ENCODE data around the gene APLP2.

APLP2 gene

GRCh38 chr11:130145311-130145812, 75.7 kb downstream of the APLP2 start:
- no peak for DNase-seq

- no peak for DNase-seq
Measured at GRCh38 chr11:130145975-130146776, 76.5 kb downstream of the APLP2 start.

GRCh38 chr11:130146796-130147195, 77.1 kb downstream of the APLP2 start:
- DNase-seq = no peak

- no peak for DNase-seq
Measured at GRCh38 chr11:130148796-130149326, 79.2 kb downstream of the APLP2 start.

- DNase-seq = no peak
Measured at GRCh38 chr11:130150790-130151189, 81.1 kb downstream of the APLP2 start.

GRCh38 chr11:130151196-130151595, 81.5 kb downstream of the APLP2 start:
- DNase-seq = no peak

GRCh38 chr11:130156108-130157022, 86.7 kb downstream of the APLP2 start:
- no peak for DNase-seq

- no peak for DNase-seq
Measured at GRCh38 chr11:130157101-130157500, 87.4 kb downstream of the APLP2 start.

- DNase-seq = no peak
Measured at GRCh38 chr11:130157840-130158239, 88.1 kb downstream of the APLP2 start.

- DNase-seq = peak; percentile 18
Measured at GRCh38 chr11:130159139-130159538, 89.4 kb downstream of the APLP2 start.

GRCh38 chr11:130159657-130160497, 90.2 kb downstream of the APLP2 start, which contains the start of gene ST14:
Gene ST14 (plus strand): TSS chr11:130159782. CDS start chr11:130159980, 198 bp downstream.
- DNase-seq = peak; percentile 79

- DNase-seq = no peak
Measured at GRCh38 chr11:130160498-130161155, 90.9 kb downstream of the APLP2 start.

GRCh38 chr11:130161441-130162145, 91.9 kb downstream of the APLP2 start:
- no peak for DNase-seq

GRCh38 chr11:130162733-130163132, 93.0 kb downstream of the APLP2 start:
- DNase-seq = no peak

- no peak for DNase-seq
Measured at GRCh38 chr11:130163346-130164220, 93.9 kb downstream of the APLP2 start.

- no peak for DNase-seq
Measured at GRCh38 chr11:130164221-130164570, 94.5 kb downstream of the APLP2 start.

- no peak for DNase-seq
Measured at GRCh38 chr11:130165601-130166456, 96.1 kb downstream of the APLP2 start.

GRCh38 chr11:130166457-130166784, 96.7 kb downstream of the APLP2 start:
- DNase-seq = no peak

GRCh38 chr11:130167146-130167545, 97.5 kb downstream of the APLP2 start:
- DNase-seq = no peak
